Activated T-cell treated with anti-CD3 and anti-CD28 coated beads for 4 hours (primary cell): ENCODE results near the gene FBN2.
"Not testable (repeated sequence)": the region's sequence is repeated elsewhere in the genome, so short reads cannot be mapped to it uniquely, and the experiment has no call there.

Source experiments
- DNase-seq: peaks from one replicate; pipeline ENCODE4 v3.0.0-alpha.2; 2020

FBN2 gene

GRCh38 chr5:128532776-128533175 is 5.3 kb downstream of the FBN2 start:
- no peak for DNase-seq

DNA sequence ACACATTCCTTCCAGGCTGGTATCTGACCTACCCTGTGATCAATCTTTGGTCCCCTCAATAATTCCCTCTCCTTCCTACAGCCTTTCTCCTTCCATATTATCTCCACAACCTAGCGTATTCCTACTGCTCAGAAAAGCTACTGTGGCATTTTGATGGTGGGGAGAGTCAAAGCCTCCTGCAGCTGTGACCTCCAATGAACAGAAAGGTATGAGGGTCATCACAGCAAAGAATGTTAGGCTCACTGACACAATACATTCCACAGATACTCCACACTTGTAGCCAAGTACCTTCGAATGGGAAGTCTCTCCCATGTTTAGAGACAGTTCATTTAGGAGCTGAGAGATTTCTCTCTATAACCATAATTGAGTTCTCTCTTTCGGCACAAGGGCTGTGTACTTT is 5.9 kb downstream of the FBN2 start:
- DNase-seq, result no peak

DNA sequence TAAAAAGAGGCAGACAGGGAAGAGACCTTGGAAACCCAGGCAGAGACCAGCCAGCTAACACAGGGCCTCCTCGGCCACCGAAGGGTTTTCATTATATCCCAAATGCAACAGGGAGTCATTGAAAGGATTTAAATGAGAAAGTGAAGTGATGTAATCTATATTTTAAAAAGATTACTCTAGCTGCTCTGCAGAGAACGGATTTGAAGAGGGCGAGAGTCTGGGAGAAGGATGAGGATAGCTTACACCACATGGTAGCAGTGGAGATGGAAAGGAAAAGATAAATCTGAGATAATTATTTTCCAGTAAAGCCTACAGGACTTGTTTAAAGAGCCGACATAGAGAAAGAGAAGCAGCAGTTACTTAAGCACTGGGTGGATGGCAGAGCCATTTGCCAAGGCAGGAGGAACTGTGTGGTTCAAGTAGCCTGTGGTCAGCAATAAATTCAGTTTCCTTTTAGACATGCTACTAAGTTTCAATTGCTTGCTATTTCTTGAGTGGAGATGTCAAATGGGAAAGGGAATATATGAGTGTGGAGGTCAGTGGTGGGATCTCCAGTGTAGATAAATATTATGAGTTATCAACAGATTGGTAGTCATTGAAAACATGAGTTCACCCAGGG is 9.3 kb downstream of the FBN2 start:
- DNase-seq, result no peak

- DNase-seq, result no peak
Observed at GRCh38 chr5:128528126-128528525, 9.9 kb downstream of the FBN2 start.

- DNase-seq, result no peak
Observed at GRCh38 chr5:128527077-128527476, 11.0 kb downstream of the FBN2 start.

- no peak for DNase-seq
Observed at GRCh38 chr5:128522336-128522735, 15.7 kb downstream of the FBN2 start.

GRCh38 chr5:128519827-128520226 is 18.2 kb downstream of the FBN2 start:
- no peak for DNase-seq

- no peak for DNase-seq
Observed at GRCh38 chr5:128516978-128517377, 21.1 kb downstream of the FBN2 start.

DNA sequence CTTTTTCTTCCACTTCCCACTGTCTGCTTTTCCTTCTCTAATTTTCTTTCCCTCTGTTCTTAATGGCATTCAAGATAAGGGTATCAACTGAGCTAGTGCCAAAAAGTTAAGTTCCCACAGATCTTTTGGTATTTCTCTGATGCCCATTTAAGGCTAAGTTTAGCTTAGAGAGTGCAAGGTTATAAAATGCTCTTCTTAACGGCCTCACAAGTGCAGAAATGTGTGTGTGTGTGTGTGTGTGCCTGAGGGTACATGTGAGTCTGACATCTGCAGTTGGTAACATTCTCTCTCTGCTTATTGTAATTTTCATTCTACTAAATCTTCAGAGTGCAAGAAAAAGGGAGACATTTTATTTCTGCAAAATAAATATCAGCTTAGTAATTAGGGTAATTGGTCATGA is 24.2 kb downstream of the FBN2 start:
- no peak for DNase-seq

DNA sequence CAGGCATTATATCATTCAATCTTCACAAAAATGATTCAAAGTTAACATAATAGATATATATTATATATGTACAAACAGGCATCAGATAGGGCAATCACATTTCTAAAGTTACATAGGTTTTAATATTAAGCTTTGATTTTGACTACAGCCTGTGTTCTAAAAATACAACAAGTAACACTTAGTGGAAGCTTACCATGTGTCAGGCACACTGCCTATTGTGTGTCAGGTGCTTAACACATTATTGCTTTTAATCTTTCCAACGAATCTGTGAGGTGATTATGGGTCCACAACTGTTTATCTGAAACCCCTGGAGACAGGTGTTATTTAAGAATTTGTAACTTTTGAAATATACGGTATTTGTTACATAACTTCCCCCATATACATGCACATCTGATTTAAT is 25.2 kb downstream of the FBN2 start:
- no peak for DNase-seq

DNA sequence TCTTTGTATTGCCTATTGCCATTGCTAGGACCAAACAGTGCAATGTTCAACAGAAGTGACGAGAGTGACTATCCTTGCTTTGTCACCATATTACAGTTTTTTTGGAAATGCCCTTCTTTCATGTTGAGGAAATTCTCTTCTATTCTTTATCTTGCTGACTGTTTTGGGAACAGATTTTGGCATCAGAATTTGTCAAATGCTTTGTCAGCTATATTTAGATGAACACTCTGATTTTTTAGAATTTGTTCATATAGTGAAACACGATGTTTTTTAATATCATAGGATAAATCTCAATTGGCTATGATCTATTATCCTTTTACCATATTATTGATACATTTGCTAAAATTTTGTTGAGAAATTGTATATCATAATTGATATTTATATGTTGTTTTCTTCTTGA is 31.4 kb downstream of the FBN2 start:
- no peak for DNase-seq

DNA sequence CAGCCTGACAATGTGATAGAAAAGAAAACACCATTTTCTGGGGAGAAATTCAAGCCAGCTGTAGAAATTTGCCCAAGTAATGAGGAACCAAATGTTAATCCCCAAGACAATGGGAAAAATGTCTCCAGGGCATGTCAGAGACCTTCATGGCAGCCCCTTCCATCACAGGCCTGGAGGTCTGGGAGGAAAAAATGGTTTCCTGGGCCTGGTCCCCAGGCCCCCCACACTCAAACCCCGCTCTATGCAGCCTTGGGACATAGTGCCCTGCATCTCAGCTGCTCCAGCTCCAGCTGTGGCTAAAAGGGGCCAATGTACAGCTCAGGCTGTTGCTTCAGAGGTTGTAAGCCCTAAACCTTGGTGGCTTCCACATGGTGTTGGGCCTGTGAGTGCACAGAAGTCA is 34.3 kb downstream of the FBN2 start:
- DNase-seq, result not testable (repeated sequence)

GRCh38 chr5:128498844-128499455 is 39.1 kb downstream of the FBN2 start:
- DNase-seq, result no peak

DNA sequence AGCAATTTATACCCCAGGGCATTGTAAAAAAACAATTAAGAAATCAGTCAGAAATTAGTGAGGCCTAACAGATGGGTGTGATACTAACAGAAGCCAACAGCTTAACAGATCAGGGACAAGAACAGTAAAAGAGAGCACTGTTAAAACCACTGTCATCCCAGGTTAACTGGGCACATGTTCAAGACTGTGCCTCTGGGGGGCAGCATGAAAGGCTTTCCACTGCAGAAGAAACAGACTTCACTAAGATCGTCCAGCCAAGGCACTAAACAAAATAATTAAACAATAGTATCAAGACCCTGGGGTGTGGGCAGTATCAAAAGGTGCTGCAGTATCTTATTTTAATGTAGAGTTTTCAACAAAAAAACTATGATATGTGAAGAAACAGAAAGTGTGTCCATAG is 43.5 kb downstream of the FBN2 start:
- no peak for DNase-seq

DNA sequence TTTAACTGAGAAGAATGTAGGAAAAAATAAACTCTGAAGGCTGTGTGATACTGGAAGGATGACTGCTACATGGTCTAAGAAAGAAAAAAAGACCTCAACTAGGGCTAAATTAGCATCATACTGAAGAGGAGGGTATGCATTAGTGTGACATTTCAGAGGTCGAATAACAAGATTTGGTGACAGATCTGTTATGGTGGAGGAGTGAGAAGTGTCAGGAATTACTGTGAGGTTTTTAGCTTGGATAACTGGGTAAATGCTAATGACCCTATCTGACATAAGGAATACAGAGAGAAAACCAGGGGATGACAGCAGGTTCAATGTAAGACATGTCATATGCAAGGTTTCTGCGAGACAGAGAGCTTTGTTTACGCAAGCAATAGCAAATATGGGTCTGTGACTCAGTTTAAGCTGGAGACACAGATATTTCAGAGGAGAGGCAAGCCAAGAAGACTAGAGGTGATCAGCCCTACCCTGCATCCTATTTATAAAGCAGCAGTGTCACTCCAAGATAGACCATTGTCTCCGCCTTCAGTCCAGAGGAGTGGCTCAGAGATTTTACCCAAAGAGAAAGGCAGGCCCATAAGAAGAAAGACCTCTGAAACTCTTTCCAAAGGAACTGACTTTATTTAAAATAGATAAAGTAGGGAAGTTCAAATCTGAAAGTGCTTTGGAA is 44.3 kb downstream of the FBN2 start:
- no peak for DNase-seq

- DNase-seq, result no peak
Observed at GRCh38 chr5:128491291-128491690, 46.8 kb downstream of the FBN2 start.

GRCh38 chr5:128490761-128491160 is 47.3 kb downstream of the FBN2 start:
- DNase-seq, result no peak

GRCh38 chr5:128487041-128487440 is 51.0 kb downstream of the FBN2 start:
- DNase-seq, result no peak

DNA sequence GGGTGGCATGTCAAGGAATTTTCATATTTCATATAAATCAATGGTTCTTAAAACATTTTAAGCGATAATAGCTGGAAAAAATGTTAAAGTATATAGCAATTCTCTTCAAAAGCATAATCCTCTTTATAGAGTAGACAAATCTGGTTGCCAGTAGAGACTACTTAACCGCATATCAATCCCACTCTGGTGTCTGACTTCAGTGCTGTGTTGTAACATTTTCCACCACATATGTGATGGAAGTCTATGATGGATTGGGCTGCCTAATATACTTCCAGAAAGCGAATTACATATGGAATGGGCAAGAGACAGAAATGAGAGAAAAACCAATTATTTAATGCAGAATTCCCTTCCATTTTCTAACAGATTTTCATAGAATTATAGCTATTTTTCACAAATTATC is 54.3 kb downstream of the FBN2 start:
- no peak for DNase-seq

DNA sequence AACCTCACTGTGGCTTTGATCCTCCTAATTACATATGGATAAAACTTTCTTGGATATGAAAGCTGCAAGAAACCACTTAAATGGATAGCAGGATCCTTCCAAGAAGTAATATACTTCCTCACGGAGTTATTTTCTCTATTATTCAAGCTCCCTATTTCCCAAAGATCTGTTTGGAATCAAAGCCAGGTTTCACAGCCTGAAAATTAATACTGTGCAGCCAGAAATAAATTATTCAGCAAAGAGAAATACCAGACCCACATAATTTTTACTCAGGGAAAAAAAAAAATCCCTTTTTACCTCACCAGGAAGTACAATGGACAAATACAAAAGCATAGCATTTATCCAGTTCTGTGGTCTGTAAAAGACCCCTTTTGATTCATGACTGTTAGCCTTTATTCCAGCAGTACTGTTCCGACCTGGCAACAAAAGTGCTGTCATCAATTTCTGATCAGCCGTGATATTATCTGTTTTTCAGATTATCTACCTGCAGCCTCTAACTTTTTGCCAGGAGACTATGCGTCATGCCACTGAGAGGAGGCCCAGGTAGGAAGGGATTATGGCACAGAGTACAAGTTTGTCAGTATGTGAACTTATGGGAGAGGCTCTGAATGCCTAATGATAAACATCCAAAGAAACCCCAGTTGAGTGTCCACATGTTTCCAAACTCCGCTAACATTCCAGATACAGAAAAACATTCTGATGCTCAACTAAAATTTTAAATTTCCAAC is 57.0 kb downstream of the FBN2 start:
- DNase-seq, result no peak

- DNase-seq, result no peak
Observed at GRCh38 chr5:128480158-128480557, 57.9 kb downstream of the FBN2 start.

GRCh38 chr5:128478386-128479368 is 59.4 kb downstream of the FBN2 start:
- DNase-seq, result no peak

- no peak for DNase-seq
Observed at GRCh38 chr5:128477944-128478343, 60.1 kb downstream of the FBN2 start.
